SK-N-SH (cell line): ENCODE results near the gene B4GALT6. TPM values are rescaled to one million over a fixed set of nuclear protein-coding genes. Genes with fewer than 3 reads are reported as not detected.

ENCODE experiments used
- CTCF ChIA-PET: fragments of 300-600, 350-600 bp; formaldehyde crosslinking; extraction: SDS; loops from one replicate; lab custom pipeline; 2021; lab: Yijun Ruan, JAX
- POLR2A ChIA-PET: fragments of 350-600 bp; sonication (Branson Sonifier 250); formaldehyde crosslinking; extraction: SDS; loops from one replicate; lab custom pipeline; 2020; ENCODE audit warnings: antibody characterized with exemption, inconsistent platforms; lab: Yijun Ruan, JAX
- DNase-seq: peaks from one replicate; pipeline ENCODE4 v3.0.0; 2012
- H2AFZ ChIP-seq: fragments of 200-600 bp; sonication (generic); 2 replicates; pipeline ENCODE4 v1.8.1; 2016; ENCODE audit warnings: antibody characterized with exemption, mild to moderate bottlenecking, low read depth
- H3F3A ChIP-seq: fragments of 200-600 bp; sonication (generic); replicated peaks from 2 replicates; pipeline ENCODE3; 2016; ENCODE audit warnings: antibody characterized with exemption, mild to moderate bottlenecking; ENCODE audit not compliant: insufficient read depth
- H3K27ac ChIP-seq, 2 experiments: fragments of 200-500 bp in 1 of 2; fragments of 200-600 bp in 1 of 2; sonication (Bioruptor generic) in 1 of 2; sonication (generic), shearing (Covaris generic) in 1 of 2; 2 replicates each; pipeline versions ENCODE4 v1.5.1 to v1.6.1; 2014 to 2016; ENCODE audit warnings: low read depth in 2 of 2, inconsistent platforms in 1 of 2, low read length in 1 of 2, mild to moderate bottlenecking in 1 of 2, mixed read lengths in 1 of 2
- H3K27me3 ChIP-seq: fragments of 200-600 bp; sonication (generic), shearing (Covaris generic); 2 replicates; pipeline ENCODE4 v1.6.1; 2016; ENCODE audit warnings: mixed run types; ENCODE audit not compliant: insufficient read depth
- H3K36me3 ChIP-seq, 2 experiments: fragments of 200-500 bp in 1 of 2; fragments of 200-600 bp in 1 of 2; sonication (Bioruptor generic) in 1 of 2; sonication (generic) in 1 of 2; replicated peaks in 1 of 2; 2 replicates each; pipeline versions ENCODE3 to v1.5.1; 2014 to 2016; ENCODE audit warnings: low read length in 1 of 2, mild to moderate bottlenecking in 1 of 2; ENCODE audit not compliant: insufficient read depth in 2 of 2, control insufficient read depth in 1 of 2
- H3K4me1 ChIP-seq, 2 experiments: fragments of 200-500 bp in 1 of 2; fragments of 200-600 bp in 1 of 2; sonication (Bioruptor generic) in 1 of 2; sonication (generic), shearing (Covaris generic) in 1 of 2; 2 replicates each; pipeline versions ENCODE4 v1.5.1 to v1.6.1; 2014 to 2016; ENCODE audit warnings: low read depth in 1 of 2, low read length in 1 of 2, mixed run types in 1 of 2; ENCODE audit not compliant: insufficient read depth in 2 of 2, control insufficient read depth in 1 of 2
- H3K4me2 ChIP-seq: fragments of 200-600 bp; sonication (generic), shearing (Covaris generic); 2 replicates; pipeline ENCODE4 v1.6.1; 2017; ENCODE audit warnings: mixed run types
- H3K4me3 ChIP-seq, 2 experiments: fragments of 200-500 bp in 1 of 2; fragments of 200-600 bp in 1 of 2; sonication (Bioruptor generic) in 1 of 2; sonication (generic), shearing (Covaris generic) in 1 of 2; 2 replicates each; pipeline versions ENCODE4 v1.5.1 to v1.8.1; 2014 to 2016; ENCODE audit warnings: low read depth in 2 of 2, inconsistent platforms in 1 of 2, low read length in 1 of 2, mild to moderate bottlenecking in 1 of 2, mixed read lengths in 1 of 2, moderate library complexity in 1 of 2
- H3K79me2 ChIP-seq: fragments of 200-600 bp; sonication (generic); 2 replicates; pipeline ENCODE4 v1.8.1; 2017; ENCODE audit warnings: mild to moderate bottlenecking; ENCODE audit not compliant: insufficient read depth
- H3K9ac ChIP-seq: fragments of 200-600 bp; sonication (generic); 2 replicates; pipeline ENCODE4 v1.6.1; 2017; ENCODE audit warnings: mixed run types
- H3K9me2 ChIP-seq: fragments of 200-600 bp; sonication (generic); 2 replicates; pipeline ENCODE4 v1.6.1; 2017; ENCODE audit warnings: mixed run types
- H3K9me3 ChIP-seq: fragments of 200-600 bp; sonication (generic); 2 replicates; pipeline ENCODE4 v1.6.1; 2017; ENCODE audit warnings: mixed run types, mild to moderate bottlenecking, moderate library complexity
- H4K20me1 ChIP-seq: fragments of 200-600 bp; sonication (generic); 2 replicates; pipeline ENCODE4 v1.6.1; 2017; ENCODE audit warnings: mild to moderate bottlenecking, mixed run types; ENCODE audit not compliant: insufficient read depth
- CHD2 ChIP-seq: fragments of 150-350 bp; IDR thresholded peaks from 2 replicates; pipeline ENCODE4 v1.6.1; 2018; ENCODE audit warnings: low read length; ENCODE audit not compliant: partially characterized antibody
- FOSL2 ChIP-seq: IDR thresholded peaks from 2 replicates; pipeline ENCODE4 v1.4.0; 2012; ENCODE audit warnings: low read depth, mild to moderate bottlenecking, moderate library complexity, borderline replicate concordance
- FOXJ3 ChIP-seq: sonication (generic); formaldehyde crosslinking; IDR thresholded peaks from 2 replicates; pipeline ENCODE4 v1.5.1; 2020; ENCODE audit warnings: mild to moderate bottlenecking, missing genetic modification reagents
- FOXM1 ChIP-seq: IDR thresholded peaks from 2 replicates; pipeline ENCODE4 v1.4.0; 2012; ENCODE audit warnings: low read depth, mild to moderate bottlenecking
- GABPA ChIP-seq: IDR thresholded peaks from 2 replicates; pipeline ENCODE4 v1.4.0; 2012; ENCODE audit warnings: low read depth, mild to moderate bottlenecking
- MEF2A ChIP-seq: IDR thresholded peaks from 2 replicates; pipeline ENCODE4 v1.4.0; 2012; ENCODE audit warnings: low read depth, borderline replicate concordance
- MXI1 ChIP-seq: IDR thresholded peaks from 2 replicates; pipeline ENCODE4 v1.6.1; 2012; ENCODE audit warnings: mild to moderate bottlenecking, low read depth, low read length, improper control_type of control experiment
- NFIC ChIP-seq: IDR thresholded peaks from 2 replicates; pipeline ENCODE4 v1.4.0; 2012; ENCODE audit warnings: borderline replicate concordance
- POLR2AphosphoS5 ChIP-seq: IDR thresholded peaks from 2 replicates; pipeline ENCODE4 v1.6.1; 2012; ENCODE audit warnings: low read depth, low read length
- RAD21 ChIP-seq: IDR thresholded peaks from 2 replicates; pipeline ENCODE4 v1.6.1; 2012; ENCODE audit warnings: mild to moderate bottlenecking, low read length
- RCOR1 ChIP-seq: fragments of 150-350 bp; IDR thresholded peaks from 2 replicates; pipeline ENCODE4 v1.6.1; 2017; ENCODE audit warnings: antibody characterized with exemption, low read length
- RFX5 ChIP-seq: IDR thresholded peaks from 2 replicates; pipeline ENCODE4 v1.6.1; 2012; ENCODE audit warnings: mild to moderate bottlenecking, improper control_type of control experiment, low read length
- RXRA ChIP-seq: IDR thresholded peaks from 2 replicates; pipeline ENCODE4 v1.4.0; 2012; ENCODE audit warnings: low read depth, mild to moderate bottlenecking, borderline replicate concordance
- SMC3 ChIP-seq: IDR thresholded peaks from 2 replicates; pipeline ENCODE4 v1.6.1; 2012; ENCODE audit warnings: low read depth, low read length, improper control_type of control experiment
- TCF12 ChIP-seq: IDR thresholded peaks from 2 replicates; pipeline ENCODE4 v1.4.0; 2012
- WGBS: methylation state at CpG from one replicate; pipeline ENCODE4 v1.1.6; 2017; ENCODE audit warnings: low lambda C conversion rate; 5-methylcytosine and 5-hydroxymethylcytosine counted together
- polyA plus RNA-seq, 3 experiments: library from polyadenylated mRNA; depleted of rRNA; stranded (reverse); fragments of >200 nt; gene quantifications; 2 replicates each; pipeline ENCODE4 v1.2.3, GENCODE V29; 2012
- TF ChIP-seq, protein P1 (sequence below): fragments of 150-350 bp; IDR thresholded peaks from 2 replicates; pipeline ENCODE4 v1.6.1; 2017; ENCODE audit warnings: antibody characterized with exemption, low read length, low read depth, borderline replicate concordance
- TF ChIP-seq, protein P2 (sequence below): IDR thresholded peaks from 2 replicates; pipeline ENCODE4 v1.4.0; 2012; ENCODE audit warnings: low read depth, borderline replicate concordance
- TF ChIP-seq, protein P3 (sequence below): IDR thresholded peaks from 2 replicates; pipeline ENCODE4; 2012
- TF ChIP-seq, protein P4 (sequence below): IDR thresholded peaks from 2 replicates; pipeline ENCODE4 v1.6.1; 2012; ENCODE audit warnings: mild to moderate bottlenecking, low read depth, low read length, moderate library complexity

Gene B4GALT6
- polyA plus RNA-seq, 1 of the 3 experiments (the other 2 are of a cell fraction) = 3.1 TPM

DNA sequence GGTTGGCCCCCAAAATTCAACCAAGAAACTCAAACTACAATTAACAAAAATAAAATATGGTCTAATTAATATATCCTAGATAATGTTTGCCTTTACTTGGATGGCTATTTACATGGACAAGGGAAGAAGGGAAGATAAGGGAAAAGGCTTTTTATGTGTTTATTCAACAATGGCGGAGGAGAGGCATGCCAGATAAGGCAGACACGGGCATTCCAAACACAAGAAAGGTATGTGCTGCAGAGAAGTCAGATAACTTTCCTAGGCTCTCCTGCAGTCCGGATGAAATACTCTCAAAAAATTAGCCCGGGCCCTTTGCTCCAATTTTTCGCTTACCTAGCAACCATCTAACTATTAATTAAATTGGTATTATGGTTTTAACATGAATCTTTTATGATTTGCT is 97.8 kb downstream of the B4GALT6 start:
- CTCF ChIA-PET = interaction anchor here (1.6 to 1.8 kb wide), 2 partner anchors 30 to 136 kb away, joined by 4 to 10 read pairs; no protein-coding TSS in a partner anchor
- Histone ChIP-seq H3K27me3 (no peaks in the 10 kb centered on the region), H3F3A (peaks cover 4% of the 10 kb centered on the region), H3K4me1 (no peaks in the 10 kb centered on the region; a peak in 2 of 4 replicates), H3K9me3 (no peaks in the 10 kb centered on the region), H3K9me2 (no peaks in the 10 kb centered on the region), H3K4me3 (no peak overlapping the region), H2AFZ (no peak overlapping the region), H3K9ac (no peak overlapping the region), H3K4me2 (no peak overlapping the region), H4K20me1 (no peaks in the 10 kb centered on the region), H3K27ac (no peak overlapping the region), H3K36me3 (no peaks in the 10 kb centered on the region), H3K79me2 (no peaks in the 10 kb centered on the region)
- POLR2A ChIA-PET = no interaction called here
- DNase-seq = no peak
- WGBS = 73% methylated on average over 5 of the region's 5 CpGs
- TF ChIP-seq, protein P1, sequence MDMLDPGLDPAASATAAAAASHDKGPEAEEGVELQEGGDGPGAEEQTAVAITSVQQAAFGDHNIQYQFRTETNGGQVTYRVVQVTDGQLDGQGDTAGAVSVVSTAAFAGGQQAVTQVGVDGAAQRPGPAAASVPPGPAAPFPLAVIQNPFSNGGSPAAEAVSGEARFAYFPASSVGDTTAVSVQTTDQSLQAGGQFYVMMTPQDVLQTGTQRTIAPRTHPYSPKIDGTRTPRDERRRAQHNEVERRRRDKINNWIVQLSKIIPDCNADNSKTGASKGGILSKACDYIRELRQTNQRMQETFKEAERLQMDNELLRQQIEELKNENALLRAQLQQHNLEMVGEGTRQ = no peak
- no peak for TF ChIP-seq FOSL2
- no peak for TF ChIP-seq NFIC
- no peak for TF ChIP-seq GABPA
- no peak for TF ChIP-seq RXRA
- no peak for TF ChIP-seq FOXJ3 (CRISPR knock-in tag)
- TF ChIP-seq CHD2 = no peak
- TF ChIP-seq FOXM1 = no peak
- no peak for TF ChIP-seq MEF2A
- TF ChIP-seq, protein P2, sequence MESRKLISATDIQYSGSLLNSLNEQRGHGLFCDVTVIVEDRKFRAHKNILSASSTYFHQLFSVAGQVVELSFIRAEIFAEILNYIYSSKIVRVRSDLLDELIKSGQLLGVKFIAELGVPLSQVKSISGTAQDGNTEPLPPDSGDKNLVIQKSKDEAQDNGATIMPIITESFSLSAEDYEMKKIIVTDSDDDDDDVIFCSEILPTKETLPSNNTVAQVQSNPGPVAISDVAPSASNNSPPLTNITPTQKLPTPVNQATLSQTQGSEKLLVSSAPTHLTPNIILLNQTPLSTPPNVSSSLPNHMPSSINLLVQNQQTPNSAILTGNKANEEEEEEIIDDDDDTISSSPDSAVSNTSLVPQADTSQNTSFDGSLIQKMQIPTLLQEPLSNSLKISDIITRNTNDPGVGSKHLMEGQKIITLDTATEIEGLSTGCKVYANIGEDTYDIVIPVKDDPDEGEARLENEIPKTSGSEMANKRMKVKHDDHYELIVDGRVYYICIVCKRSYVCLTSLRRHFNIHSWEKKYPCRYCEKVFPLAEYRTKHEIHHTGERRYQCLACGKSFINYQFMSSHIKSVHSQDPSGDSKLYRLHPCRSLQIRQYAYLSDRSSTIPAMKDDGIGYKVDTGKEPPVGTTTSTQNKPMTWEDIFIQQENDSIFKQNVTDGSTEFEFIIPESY = no peak
- TF ChIP-seq, all 33 proteins: peak for 0

DNA sequence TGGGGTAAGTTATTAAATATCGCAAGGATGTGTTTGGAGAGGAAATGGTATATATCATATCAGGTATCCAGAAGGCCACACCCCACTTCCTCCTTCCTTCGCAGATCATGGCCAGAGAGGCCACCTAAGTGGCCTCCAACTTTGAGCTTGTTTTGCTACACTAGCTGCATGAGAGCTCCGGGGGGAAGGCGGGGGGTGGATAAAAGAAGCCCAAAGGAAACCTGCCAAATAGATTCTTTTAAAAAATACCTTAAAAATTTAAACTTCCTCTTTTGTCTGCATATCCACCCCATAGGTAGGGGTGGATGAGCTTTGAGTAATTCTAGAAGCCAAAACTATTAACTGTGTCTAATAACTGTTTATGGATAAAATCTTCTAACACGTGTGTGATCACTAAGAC is 98.4 kb downstream of the B4GALT6 start:
- Histone ChIP-seq H3K4me3 (no peak overlapping the region), H3K4me2 (no peak overlapping the region), H3K9ac (no peak overlapping the region), H2AFZ (no peak overlapping the region), H3K9me3 (no peaks in the 10 kb centered on the region), H3K4me1 (no peaks in the 10 kb centered on the region; a peak in 2 of 4 replicates), H3K36me3 (no peaks in the 10 kb centered on the region), H3K27me3 (no peaks in the 10 kb centered on the region), H3K9me2 (no peaks in the 10 kb centered on the region), H3K27ac (no peak overlapping the region), H3F3A (peaks cover 4% of the 10 kb centered on the region), H4K20me1 (no peaks in the 10 kb centered on the region), H3K79me2 (no peaks in the 10 kb centered on the region)
- 86% methylated on average over 5 of the region's 5 CpGs for WGBS
- ChIA-PET CTCF (interaction anchor here (1.8 kb wide), 1 partner anchor 136 kb away, joined by 10 read pairs; no protein-coding TSS in a partner anchor), POLR2A (no interaction called here)
- DNase-seq = no peak
- TF ChIP-seq, protein P2 = no peak
- TF ChIP-seq POLR2AphosphoS5 (no peak), RXRA (no peak), RCOR1 (no peak), TCF12 (no peak), MEF2A (no peak), RAD21 (no peak), SMC3 (no peak), MXI1 (no peak), RFX5 (no peak), FOSL2 (no peak)
- TF ChIP-seq, protein P3, sequence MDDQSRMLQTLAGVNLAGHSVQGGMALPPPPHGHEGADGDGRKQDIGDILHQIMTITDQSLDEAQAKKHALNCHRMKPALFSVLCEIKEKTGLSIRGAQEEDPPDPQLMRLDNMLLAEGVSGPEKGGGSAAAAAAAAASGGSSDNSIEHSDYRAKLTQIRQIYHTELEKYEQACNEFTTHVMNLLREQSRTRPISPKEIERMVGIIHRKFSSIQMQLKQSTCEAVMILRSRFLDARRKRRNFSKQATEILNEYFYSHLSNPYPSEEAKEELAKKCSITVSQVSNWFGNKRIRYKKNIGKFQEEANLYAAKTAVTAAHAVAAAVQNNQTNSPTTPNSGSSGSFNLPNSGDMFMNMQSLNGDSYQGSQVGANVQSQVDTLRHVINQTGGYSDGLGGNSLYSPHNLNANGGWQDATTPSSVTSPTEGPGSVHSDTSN = no peak
- TF ChIP-seq, protein P4, sequence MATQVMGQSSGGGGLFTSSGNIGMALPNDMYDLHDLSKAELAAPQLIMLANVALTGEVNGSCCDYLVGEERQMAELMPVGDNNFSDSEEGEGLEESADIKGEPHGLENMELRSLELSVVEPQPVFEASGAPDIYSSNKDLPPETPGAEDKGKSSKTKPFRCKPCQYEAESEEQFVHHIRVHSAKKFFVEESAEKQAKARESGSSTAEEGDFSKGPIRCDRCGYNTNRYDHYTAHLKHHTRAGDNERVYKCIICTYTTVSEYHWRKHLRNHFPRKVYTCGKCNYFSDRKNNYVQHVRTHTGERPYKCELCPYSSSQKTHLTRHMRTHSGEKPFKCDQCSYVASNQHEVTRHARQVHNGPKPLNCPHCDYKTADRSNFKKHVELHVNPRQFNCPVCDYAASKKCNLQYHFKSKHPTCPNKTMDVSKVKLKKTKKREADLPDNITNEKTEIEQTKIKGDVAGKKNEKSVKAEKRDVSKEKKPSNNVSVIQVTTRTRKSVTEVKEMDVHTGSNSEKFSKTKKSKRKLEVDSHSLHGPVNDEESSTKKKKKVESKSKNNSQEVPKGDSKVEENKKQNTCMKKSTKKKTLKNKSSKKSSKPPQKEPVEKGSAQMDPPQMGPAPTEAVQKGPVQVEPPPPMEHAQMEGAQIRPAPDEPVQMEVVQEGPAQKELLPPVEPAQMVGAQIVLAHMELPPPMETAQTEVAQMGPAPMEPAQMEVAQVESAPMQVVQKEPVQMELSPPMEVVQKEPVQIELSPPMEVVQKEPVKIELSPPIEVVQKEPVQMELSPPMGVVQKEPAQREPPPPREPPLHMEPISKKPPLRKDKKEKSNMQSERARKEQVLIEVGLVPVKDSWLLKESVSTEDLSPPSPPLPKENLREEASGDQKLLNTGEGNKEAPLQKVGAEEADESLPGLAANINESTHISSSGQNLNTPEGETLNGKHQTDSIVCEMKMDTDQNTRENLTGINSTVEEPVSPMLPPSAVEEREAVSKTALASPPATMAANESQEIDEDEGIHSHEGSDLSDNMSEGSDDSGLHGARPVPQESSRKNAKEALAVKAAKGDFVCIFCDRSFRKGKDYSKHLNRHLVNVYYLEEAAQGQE = no peak
